ENCODE results near the gene CYB5R3.
"Not testable (repeated sequence)": the region's sequence is repeated elsewhere in the genome, so short reads cannot be mapped to it uniquely, and the experiment has no call there.

Gene CYB5R3

DNA sequence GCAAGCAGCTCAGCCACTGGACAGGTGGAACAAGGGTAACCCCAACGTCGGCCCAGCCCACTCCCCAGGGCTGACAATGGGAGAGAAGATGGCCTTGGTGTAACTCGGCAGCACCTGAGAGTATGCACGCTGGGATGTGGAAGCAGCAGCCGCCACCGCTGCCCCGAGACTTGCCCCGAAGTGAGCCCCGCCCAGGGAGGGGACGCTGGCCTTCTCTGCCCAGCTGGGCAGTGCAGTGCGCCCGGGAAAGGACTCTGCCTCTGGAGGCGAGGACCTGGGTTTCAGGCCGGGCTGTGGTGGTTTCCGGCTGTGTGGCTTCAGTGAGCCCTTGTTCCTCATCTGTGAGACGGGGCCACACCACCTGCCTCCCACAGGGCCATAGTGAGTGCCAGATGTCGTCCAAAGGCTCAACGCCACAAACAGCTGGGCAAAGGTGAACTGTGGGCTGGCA lies 25.9 kb downstream of the CYB5R3 start:
- DNase-seq (ENCODE audit: low spot score), result peak; percentile 51

GRCh38 chr22:42622061-42622710 lies 27.0 kb downstream of the CYB5R3 start:
- DNase-seq (ENCODE audit: low spot score), result no peak

GRCh38 chr22:42621505-42622002 lies 27.6 kb downstream of the CYB5R3 start:
- peak; percentile 85 for DNase-seq (ENCODE audit: low spot score)

DNA sequence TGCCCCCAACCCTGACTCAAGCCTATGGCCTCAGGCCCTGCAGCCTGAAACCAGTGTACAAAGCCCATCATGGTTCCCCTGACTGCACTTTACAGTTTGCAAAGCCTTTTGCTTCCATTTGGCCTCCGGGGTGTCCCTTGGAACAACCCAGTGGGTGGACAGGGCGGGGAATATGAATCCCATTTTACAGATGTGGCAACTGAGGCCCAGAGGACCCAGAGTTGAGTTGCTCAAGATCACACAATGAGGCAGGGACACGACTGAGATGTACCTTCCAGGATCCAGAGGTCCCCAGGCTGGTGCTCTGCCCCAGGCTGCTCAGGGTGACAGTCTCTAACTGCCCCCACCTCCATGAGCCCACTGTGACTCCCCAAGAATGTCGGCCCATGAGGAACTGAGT lies 29.1 kb downstream of the CYB5R3 start:
- DNase-seq (ENCODE audit: low spot score), result no peak

- no peak for DNase-seq (ENCODE audit: low spot score)
Observed at GRCh38 chr22:42619261-42620063, 29.7 kb downstream of the CYB5R3 start.

DNA sequence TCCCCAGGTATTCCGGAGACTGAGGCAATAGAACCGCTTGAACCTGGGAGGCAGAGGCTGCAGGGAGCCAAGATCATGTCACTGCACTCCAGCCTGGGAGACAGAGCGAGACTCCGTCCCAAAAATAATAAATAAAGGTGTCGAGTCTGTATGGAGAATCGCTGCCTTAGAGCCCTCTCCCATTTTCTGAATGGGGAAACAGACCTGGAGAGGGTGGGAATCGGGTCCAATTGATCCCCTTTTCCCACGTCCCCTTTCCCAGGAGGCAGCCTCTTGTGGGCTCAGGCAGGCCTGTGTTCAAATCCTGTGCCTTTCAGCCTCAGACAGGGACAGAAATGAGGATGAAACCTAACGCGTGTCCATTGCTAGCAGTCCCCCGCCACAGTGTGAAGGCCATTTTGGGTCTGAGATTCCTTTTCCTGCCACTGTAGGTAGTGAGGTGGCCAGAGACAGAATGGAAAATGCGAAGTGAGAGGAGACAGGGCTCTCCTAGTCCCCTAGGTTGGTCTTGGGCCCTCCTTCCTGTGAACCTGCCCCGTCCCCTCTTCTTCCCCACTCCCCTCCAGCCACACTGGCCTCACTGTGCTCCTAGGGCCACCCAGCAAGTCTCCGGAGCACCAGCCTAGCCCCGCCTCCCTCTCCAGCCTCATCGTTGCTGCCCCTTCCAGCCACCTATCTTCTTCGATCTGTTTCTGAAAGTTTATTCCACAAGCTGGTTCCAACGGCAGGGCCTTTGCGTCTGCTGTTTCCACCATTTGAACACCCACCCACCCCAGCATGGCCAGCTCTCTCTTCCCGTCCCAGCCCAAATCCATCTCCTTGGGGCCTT lies 31.8 kb downstream of the CYB5R3 start:
- no peak for DNase-seq (ENCODE audit: low spot score)

DNA sequence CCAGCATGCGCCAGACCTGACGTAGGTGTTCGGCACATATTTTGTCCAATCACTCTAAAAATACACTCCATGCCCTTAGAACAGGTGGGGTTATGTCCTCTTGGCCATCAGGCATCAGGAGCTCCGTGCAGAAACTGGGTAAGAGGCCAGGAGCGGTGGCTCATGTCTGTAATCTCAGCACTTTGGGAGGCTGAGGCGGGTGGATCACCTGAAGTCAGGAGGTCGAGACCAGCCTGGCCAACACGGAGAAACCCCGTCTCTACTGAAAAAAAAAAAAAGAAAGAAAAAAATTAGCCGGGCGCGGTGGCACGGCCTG lies 33.4 kb downstream of the CYB5R3 start:
- DNase-seq (ENCODE audit: low spot score), result not testable (repeated sequence)

- DNase-seq (ENCODE audit: low spot score), result peak; percentile 85
Observed at GRCh38 chr22:42615092-42615859, 33.9 kb downstream of the CYB5R3 start.

DNA sequence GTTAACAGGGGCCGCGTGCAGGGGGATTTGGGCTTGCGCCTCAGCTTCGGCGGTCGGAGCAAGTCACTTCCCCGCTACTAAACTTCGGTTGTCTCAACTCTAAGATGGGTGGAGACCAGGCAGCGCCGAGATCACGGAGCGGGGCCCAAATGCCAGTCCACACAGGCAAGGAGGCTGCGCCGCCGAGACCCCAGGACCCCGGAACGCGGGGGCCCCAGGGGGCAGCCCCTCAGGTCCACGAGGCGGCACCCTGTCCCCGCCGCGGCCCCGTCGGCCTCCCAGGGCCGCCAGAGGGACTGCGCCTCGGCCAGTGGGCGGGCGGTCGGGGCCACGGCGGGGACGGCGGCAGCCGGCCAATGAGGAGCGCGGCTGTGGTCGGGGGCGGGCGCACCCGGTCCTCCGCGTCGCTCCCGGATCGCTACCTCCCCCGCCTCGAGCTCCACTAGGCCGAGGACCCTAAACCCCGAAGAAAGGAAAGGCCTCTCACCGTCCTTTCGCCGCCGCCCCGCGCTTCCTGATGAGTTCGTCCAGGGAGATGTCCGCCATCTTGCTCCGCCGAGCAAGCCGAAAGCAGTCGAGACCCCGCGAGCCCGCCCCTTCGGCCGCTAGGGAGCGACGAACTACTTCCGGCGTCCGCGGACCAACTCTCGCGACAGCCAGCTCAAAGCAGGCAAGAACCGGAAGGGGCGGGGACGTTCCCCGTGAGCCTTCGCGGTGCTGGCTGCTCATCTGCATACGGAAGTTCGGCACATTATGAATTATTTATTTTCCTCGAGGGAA lies 34.7 kb downstream of the CYB5R3 start, which contains the start of gene POLDIP3:
TSS of gene POLDIP3 (minus strand) at position 572 of the 780 bp plus-strand sequence. CDS start at position 546, 26 bp downstream.
- peak; percentile 97 for DNase-seq (ENCODE audit: low spot score)

DNA sequence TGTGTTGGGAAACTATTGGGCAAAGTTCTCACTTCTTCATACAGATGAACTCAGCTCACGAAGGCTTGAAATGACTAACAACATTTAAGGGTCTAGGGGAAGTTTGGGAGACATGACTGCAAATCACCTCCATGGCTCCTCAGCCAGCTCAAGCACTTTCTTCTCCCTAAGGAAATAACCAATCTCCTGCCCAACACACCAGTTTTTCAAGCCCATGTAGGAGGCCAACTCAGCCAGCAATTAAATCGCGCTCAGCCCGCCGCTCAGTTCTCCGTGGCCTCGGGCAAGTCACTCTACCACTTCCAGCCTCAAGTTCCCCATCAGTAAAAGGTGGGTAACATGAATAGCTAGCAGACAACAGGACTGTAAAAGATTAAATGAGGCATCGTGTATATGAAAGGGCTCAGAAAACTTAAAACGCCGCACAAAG lies 35.3 kb downstream of the CYB5R3 start:
- DNase-seq (ENCODE audit: low spot score), result no peak

- DNase-seq (ENCODE audit: low spot score), result no peak
Observed at GRCh38 chr22:42612336-42612735, 36.9 kb downstream of the CYB5R3 start.

DNA sequence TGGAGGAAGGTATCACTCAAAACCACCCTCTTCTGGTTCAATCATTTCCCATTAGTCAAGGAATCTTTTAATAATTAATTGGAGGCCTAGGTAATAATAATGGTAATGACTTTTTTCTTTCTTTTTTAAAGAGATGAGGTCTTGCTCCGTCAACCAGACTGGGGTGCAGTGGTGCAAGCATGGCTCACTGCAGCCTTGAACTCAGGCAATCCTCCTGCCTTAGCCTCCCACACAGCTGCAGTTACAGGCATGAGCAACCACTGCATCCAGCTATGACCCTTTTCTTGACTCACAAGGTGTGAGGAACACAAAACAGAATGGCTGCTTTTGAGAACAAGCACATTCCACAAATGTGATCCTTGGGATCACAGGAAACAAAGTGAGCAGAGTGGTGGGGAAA lies 38.1 kb downstream of the CYB5R3 start:
- DNase-seq (ENCODE audit: low spot score), result no peak

GRCh38 chr22:42610186-42610585 lies 39.0 kb downstream of the CYB5R3 start:
- no peak for DNase-seq (ENCODE audit: low spot score)

- DNase-seq (ENCODE audit: low spot score), result no peak
Observed at GRCh38 chr22:42608823-42609361, 40.3 kb downstream of the CYB5R3 start.

GRCh38 chr22:42608136-42608822 lies 40.9 kb downstream of the CYB5R3 start:
- DNase-seq (ENCODE audit: low spot score), result no peak

- DNase-seq (ENCODE audit: low spot score), result not testable (repeated sequence)
Observed at GRCh38 chr22:42607641-42608040, 41.6 kb downstream of the CYB5R3 start.

DNA sequence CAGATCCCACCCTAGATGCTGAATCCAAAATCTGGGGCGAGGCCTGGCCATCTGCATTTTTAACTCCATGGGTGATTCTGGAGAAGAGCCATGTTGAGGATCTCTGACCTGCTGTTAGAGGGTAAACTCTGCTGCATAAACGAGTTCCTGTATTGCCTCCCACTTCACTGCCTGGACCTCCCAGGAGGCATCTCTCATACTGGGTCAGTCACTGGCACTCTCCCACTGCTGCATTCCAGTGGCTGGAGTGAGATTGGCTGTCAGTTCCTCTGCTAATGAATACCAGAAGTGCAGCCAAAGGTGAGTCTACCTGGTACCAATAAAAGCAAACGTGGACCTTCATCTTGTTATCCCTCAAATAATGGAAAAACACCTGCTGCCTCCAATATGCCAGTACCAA lies 44.8 kb downstream of the CYB5R3 start:
- DNase-seq (ENCODE audit: low spot score), result no peak

GRCh38 chr22:42603427-42603826 lies 45.8 kb downstream of the CYB5R3 start:
- no peak for DNase-seq (ENCODE audit: low spot score)

GRCh38 chr22:42602470-42602869 lies 46.7 kb downstream of the CYB5R3 start:
- DNase-seq (ENCODE audit: low spot score), result no peak

Measured in germinal center (tissue), 1 donor.